GM21723 (cell line): ENCODE data around the gene SPATA7.

Source experiments
- ATAC-seq: cut with Tn5 transposase; IDR thresholded peaks from one replicate; pipeline ENCODE4 v1.9.1; 2021; ENCODE audit warnings: mild to moderate bottlenecking, moderate library complexity; ENCODE audit not compliant: unreplicated experiment

SPATA7 gene

GRCh38 chr14:88479574-88479987, 94.1 kb downstream of the SPATA7 start:
- ATAC-seq: no peak

GRCh38 chr14:88481059-88481458, 95.6 kb downstream of the SPATA7 start:
- ATAC-seq: no peak

GRCh38 chr14:88481794-88482193, 96.3 kb downstream of the SPATA7 start:
- no peak for ATAC-seq

GRCh38 chr14:88482524-88482923, 97.1 kb downstream of the SPATA7 start:
- no peak for ATAC-seq
